ENCODE data around the gene COBL.

- TF ChIP-seq POLR2A (IDR thresholded peaks at IDR 0.05; ENCODE audit: low read depth, low read length) (no peak), ELK1 (IDR thresholded peaks at IDR 0.05; ENCODE audit: borderline replicate concordance, low read depth, low read length) (no peak), RFX5 (IDR thresholded peaks at IDR 0.05; ENCODE audit: low read depth, low read length) (no peak), CTCF (conservative IDR thresholded peaks at IDR 0.05; ENCODE audit: low read depth, low read length) (no peak), SMC3 (IDR thresholded peaks at IDR 0.05; ENCODE audit: low read depth, low read length) (no peak)
Observed at GRCh38 chr7:51356849-51357516, 40.4 kb upstream of the COBL start.

Data from IMR-90 (cell line).